Neural progenitor cell (in vitro differentiated cells): ENCODE data around the gene JADE2. TPM values are rescaled to one million over a fixed set of nuclear protein-coding genes. Genes with fewer than 3 reads are reported as not detected.

Source experiments
- DNase-seq: peaks from one replicate; pipeline ENCODE4 v3.0.0-alpha.2; 2016; ENCODE audit warnings: low spot score
- H2AFZ ChIP-seq: fragments of 200-600 bp; sonication (generic); replicated peaks from 2 replicates; pipeline ENCODE4 v1.6.1; 2016; ENCODE audit warnings: antibody characterized with exemption
- H3F3A ChIP-seq: fragments of 200-600 bp; sonication (generic); 2 replicates; pipeline ENCODE4 v1.6.1; 2016; ENCODE audit warnings: antibody characterized with exemption, low read depth
- H3K27ac ChIP-seq: fragments of 200-600 bp; sonication (generic); 2 replicates; pipeline ENCODE4 v1.5.1; 2016; ENCODE audit warnings: mild to moderate bottlenecking
- H3K27me3 ChIP-seq: fragments of 200-600 bp; sonication (generic); 2 replicates; pipeline ENCODE4 v1.6.1; 2016; ENCODE audit warnings: mild to moderate bottlenecking, moderate library complexity
- H3K36me3 ChIP-seq: fragments of 200-600 bp; sonication (generic); 2 replicates; pipeline ENCODE4 v1.5.1; 2016
- H3K4me1 ChIP-seq: fragments of 200-600 bp; sonication (generic); 2 replicates; pipeline ENCODE4 v1.6.1; 2016; ENCODE audit warnings: mixed run types
- H3K4me2 ChIP-seq: fragments of 200-600 bp; sonication (generic); 2 replicates; pipeline ENCODE4 v1.6.1; 2016
- H3K4me3 ChIP-seq: fragments of 200-600 bp; sonication (generic); 2 replicates; pipeline ENCODE4 v1.5.1; 2016
- H3K79me2 ChIP-seq: fragments of 200-600 bp; sonication (generic); 2 replicates; pipeline ENCODE4 v1.6.1; 2016; ENCODE audit warnings: low read depth
- H3K9ac ChIP-seq: fragments of 200-600 bp; sonication (generic); 2 replicates; pipeline ENCODE4 v1.6.1; 2016
- H3K9me3 ChIP-seq: fragments of 200-600 bp; sonication (generic); 2 replicates; pipeline ENCODE4 v1.5.1; 2016; ENCODE audit warnings: low read depth
- H4K20me1 ChIP-seq: fragments of 200-600 bp; sonication (generic); 2 replicates; pipeline ENCODE4 v1.6.1; 2016; ENCODE audit warnings: low read depth
- H3K27ac Mint-ChIP-seq: 3 replicates; pipeline ENCODE4 v1.8.0; 2021; ENCODE audit warnings: mixed read lengths
- H3K27me3 Mint-ChIP-seq: 2 replicates; pipeline ENCODE4 v1.8.0; 2022; ENCODE audit warnings: low read depth, mild to moderate bottlenecking, inconsistent platforms, moderate library complexity, mixed read lengths; ENCODE audit not compliant: insufficient read depth
- H3K36me3 Mint-ChIP-seq: 3 replicates; pipeline ENCODE4 v1.8.0; 2021; ENCODE audit warnings: mixed read lengths
- H3K4me1 Mint-ChIP-seq: 3 replicates; pipeline ENCODE4 v1.8.0; 2021; ENCODE audit warnings: mixed read lengths
- H3K4me3 Mint-ChIP-seq: 3 replicates; pipeline ENCODE4 v1.8.0; 2021; ENCODE audit warnings: mild to moderate bottlenecking, moderate library complexity, mixed read lengths
- H3K9me3 Mint-ChIP-seq: 3 replicates; pipeline ENCODE4 v1.8.0; 2020; ENCODE audit warnings: mixed read lengths
- CTCF ChIP-seq: fragments of 200-600 bp; sonication (generic); IDR thresholded peaks from 2 replicates; pipeline ENCODE4 v1.5.1; 2017; ENCODE audit warnings: antibody characterized with exemption, mild to moderate bottlenecking
- EZH2 ChIP-seq: fragments of 200-600 bp; sonication (generic); IDR thresholded peaks from 2 replicates; pipeline ENCODE4 v1.6.1; 2017; ENCODE audit warnings: antibody characterized with exemption, mild to moderate bottlenecking, moderate library complexity
- EZH2phosphoT487 ChIP-seq: fragments of 200-600 bp; sonication (generic); IDR thresholded peaks from 2 replicates; pipeline ENCODE4 v1.6.1; 2017; ENCODE audit warnings: antibody characterized with exemption
- total RNA-seq: library from RNA; depleted of rRNA; stranded (reverse); fragments of >200 nt; gene quantifications from 2 replicates; pipeline ENCODE4 v1.2.3, GENCODE V29; 2015; ENCODE audit warnings: low replicate concordance

Gene JADE2
- total RNA-seq, 1 donor from 2014 or later: 1.7 TPM

GRCh38 chr5:134578578-134579283 lies 53.3 kb downstream of the JADE2 start:
- Mint-ChIP-seq H3K4me1 (peaks cover 9% of the 10 kb centered on the region), H3K27ac (no peak overlapping the region), H3K27me3 (peaks cover 12% of the 10 kb centered on the region), H3K4me3 (no peak overlapping the region), H3K9me3 (no peaks in the 10 kb centered on the region), H3K36me3 (no peaks in the 10 kb centered on the region)
- Histone ChIP-seq H3K79me2 (no peaks in the 10 kb centered on the region), H3K36me3 (no peaks in the 10 kb centered on the region), H3K9me3 (no peaks in the 10 kb centered on the region), H3K4me2 (no peak overlapping the region), H3K4me3 (no peak overlapping the region), H2AFZ (no peak overlapping the region), H3K4me1 (no peaks in the 10 kb centered on the region), H3K27ac (no peak overlapping the region), H3F3A (no peaks in the 10 kb centered on the region), H3K9ac (no peak overlapping the region), H4K20me1 (no peaks in the 10 kb centered on the region), H3K27me3 (no peaks in the 10 kb centered on the region)
- DNase-seq: no peak
- TF ChIP-seq CTCF (no peak), EZH2 (no peak), EZH2phosphoT487 (no peak)

DNA sequence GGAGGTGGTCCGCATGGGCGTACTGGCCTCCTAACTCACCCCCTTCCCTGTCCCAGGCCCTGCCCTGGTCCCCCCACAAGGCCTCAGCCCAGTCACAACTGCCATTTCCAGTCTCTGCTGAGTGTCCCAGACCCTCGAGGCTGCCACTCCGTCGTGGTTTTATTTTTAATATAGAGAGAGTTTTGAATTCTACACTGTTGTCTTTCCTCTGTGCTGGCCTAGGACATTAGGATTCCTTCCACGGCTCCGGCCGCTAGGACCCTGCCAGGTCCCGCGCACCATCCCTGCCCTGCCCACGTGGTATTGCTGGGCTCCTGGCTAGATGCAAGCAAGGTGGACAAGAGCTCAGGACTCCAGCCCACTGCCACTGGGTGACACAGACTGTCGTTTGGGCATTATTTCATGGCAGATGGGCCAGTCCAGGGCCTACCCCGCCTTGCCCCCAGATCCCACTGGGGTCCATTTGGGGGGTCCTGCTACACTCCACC lies 53.9 kb downstream of the JADE2 start:
- no peaks in the 10 kb centered on the region for H4K20me1 ChIP-seq
- no peaks in the 10 kb centered on the region for H3K27me3 ChIP-seq
- no peak overlapping the region for H3K4me2 ChIP-seq
- no peaks in the 10 kb centered on the region for H3K4me1 ChIP-seq
- no peak overlapping the region for H3K4me3 ChIP-seq
- no peak overlapping the region for H3K27ac ChIP-seq
- no peak for DNase-seq
- no peak overlapping the region for H3K4me3 Mint-ChIP-seq
- H2AFZ ChIP-seq: no peak overlapping the region
- no peak overlapping the region for H3K27ac Mint-ChIP-seq
- H3K4me1 Mint-ChIP-seq: peaks cover 9% of the 10 kb centered on the region
- H3K9me3 Mint-ChIP-seq: no peaks in the 10 kb centered on the region
- H3K36me3 ChIP-seq: no peaks in the 10 kb centered on the region
- H3K79me2 ChIP-seq: no peaks in the 10 kb centered on the region
- H3K36me3 Mint-ChIP-seq: no peaks in the 10 kb centered on the region
- no peak overlapping the region for H3K9ac ChIP-seq
- H3K9me3 ChIP-seq: no peaks in the 10 kb centered on the region
- H3F3A ChIP-seq: no peaks in the 10 kb centered on the region
- TF ChIP-seq CTCF (no peak), EZH2 (no peak), EZH2phosphoT487 (no peak)
- peaks cover 12% of the 10 kb centered on the region for H3K27me3 Mint-ChIP-seq

DNA sequence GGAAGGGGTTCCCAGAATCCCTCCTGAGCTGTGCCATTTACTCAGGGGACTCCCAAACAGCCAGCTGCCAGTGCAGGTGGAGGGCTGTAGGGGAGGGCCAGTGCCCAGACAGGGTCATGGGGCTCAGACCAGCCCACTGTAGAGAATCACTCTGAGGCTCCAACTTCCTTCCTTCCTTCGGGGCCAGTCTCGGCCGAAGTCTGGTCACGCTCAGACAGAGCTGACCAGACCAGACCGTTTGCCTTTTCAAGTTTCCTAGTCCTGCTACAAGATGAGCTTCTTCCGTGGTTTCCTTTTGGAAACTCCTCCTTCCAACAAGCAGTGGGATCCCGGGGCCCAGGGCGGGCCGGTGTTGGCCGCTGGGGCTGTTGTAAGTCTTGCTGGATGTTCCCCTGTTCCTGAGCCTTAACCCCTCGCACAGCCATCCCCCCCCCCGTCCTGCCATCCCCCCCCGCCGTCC lies 54.6 kb downstream of the JADE2 start:
- Histone ChIP-seq H3K9me3 (no peaks in the 10 kb centered on the region), H3K79me2 (no peaks in the 10 kb centered on the region), H3K27ac (no peak overlapping the region), H3K36me3 (no peaks in the 10 kb centered on the region), H4K20me1 (no peaks in the 10 kb centered on the region), H3K4me1 (no peaks in the 10 kb centered on the region), H2AFZ (no peak overlapping the region), H3K27me3 (no peaks in the 10 kb centered on the region), H3K4me3 (no peak overlapping the region), H3K9ac (no peak overlapping the region), H3F3A (no peaks in the 10 kb centered on the region), H3K4me2 (no peak overlapping the region)
- H3K36me3 Mint-ChIP-seq: no peaks in the 10 kb centered on the region
- no peaks in the 10 kb centered on the region for H3K9me3 Mint-ChIP-seq
- TF ChIP-seq EZH2 (no peak), EZH2phosphoT487 (no peak), CTCF (no peak)
- H3K27me3 Mint-ChIP-seq: peaks cover 12% of the 10 kb centered on the region
- no peak for DNase-seq
- H3K4me1 Mint-ChIP-seq: peaks cover 9% of the 10 kb centered on the region
- no peak overlapping the region for H3K4me3 Mint-ChIP-seq
- no peak overlapping the region for H3K27ac Mint-ChIP-seq
